GM20000 (cell line): ENCODE measurements around the gene GNG2.

ENCODE experiments used
- DNase-seq: peaks from one replicate; pipeline ENCODE4 v3.0.0; 2012; ENCODE audit warnings: low spot score
- TF ChIP-seq, protein P1 (sequence below): IDR thresholded peaks from 2 replicates; pipeline ENCODE4 v1.5.1; 2012; ENCODE audit warnings: mild to moderate bottlenecking, control low read depth; ENCODE audit errors: extremely low read depth, missing control alignments

Gene GNG2

DNA sequence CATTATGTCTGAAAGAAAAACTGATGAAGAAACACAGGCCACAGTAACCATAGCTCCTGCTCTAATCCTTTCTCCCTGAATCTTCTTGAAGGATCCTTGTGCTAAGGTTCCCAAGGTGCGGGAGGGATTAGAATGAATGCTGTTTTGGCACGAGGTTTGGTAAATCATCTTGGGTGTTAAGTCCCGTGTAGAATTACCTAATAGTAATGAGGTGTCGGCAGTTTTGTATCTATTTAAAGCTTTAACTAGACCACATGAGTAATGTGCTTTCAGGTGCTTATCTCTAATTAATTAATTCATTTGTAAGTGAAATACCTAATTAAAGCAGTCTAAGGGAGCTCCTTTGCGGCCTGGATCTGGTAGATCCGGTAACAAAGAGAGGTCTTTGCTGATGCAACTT is 53.9 kb downstream of the GNG2 start:
- TF ChIP-seq, protein P1, sequence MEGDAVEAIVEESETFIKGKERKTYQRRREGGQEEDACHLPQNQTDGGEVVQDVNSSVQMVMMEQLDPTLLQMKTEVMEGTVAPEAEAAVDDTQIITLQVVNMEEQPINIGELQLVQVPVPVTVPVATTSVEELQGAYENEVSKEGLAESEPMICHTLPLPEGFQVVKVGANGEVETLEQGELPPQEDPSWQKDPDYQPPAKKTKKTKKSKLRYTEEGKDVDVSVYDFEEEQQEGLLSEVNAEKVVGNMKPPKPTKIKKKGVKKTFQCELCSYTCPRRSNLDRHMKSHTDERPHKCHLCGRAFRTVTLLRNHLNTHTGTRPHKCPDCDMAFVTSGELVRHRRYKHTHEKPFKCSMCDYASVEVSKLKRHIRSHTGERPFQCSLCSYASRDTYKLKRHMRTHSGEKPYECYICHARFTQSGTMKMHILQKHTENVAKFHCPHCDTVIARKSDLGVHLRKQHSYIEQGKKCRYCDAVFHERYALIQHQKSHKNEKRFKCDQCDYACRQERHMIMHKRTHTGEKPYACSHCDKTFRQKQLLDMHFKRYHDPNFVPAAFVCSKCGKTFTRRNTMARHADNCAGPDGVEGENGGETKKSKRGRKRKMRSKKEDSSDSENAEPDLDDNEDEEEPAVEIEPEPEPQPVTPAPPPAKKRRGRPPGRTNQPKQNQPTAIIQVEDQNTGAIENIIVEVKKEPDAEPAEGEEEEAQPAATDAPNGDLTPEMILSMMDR: no peak

DNA sequence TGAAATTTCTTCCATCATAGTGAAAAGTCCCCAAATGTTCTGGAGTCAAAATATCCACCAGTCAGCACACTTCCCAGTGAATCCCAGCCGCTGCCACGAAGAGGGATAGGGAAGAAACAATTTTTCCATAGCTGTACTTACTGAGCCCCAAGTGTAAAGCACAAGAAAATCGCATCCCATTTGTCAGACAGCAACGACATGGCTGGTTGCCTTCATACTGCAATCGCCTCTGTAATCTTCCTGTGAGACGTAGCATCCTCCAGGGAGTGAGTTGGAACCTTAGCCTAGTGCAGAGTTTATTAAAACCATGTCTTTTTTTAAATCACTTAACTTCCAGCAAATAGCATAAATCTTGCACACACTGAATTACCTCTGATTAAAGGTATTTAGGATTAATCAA is 56.8 kb downstream of the GNG2 start:
- DNase-seq: no peak
- TF ChIP-seq, protein P1: no peak

More for the DNA sequence above, 53.9 kb downstream of the GNG2 start:
- DNase-seq: no peak

DNA sequence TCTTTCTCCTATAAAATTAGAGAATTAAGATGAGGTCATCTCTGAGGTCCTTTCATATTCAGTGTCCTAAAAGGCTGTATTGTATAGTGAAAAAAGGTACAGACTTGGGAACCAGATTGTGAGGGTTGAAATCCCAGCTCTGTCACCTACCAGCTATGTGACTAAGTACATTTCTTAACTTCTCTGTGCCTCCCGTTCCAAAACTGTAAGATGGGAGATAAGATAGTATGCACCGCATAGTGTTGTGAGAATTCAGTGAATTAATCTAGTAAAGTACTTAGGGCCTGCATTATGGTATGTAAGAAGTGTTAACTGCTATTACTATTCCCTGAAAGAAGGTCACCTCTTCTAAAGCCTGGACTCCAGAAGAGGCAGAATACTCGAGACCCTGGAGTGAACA is 60.6 kb downstream of the GNG2 start:
- no peak for DNase-seq
- TF ChIP-seq, protein P1: no peak

DNA sequence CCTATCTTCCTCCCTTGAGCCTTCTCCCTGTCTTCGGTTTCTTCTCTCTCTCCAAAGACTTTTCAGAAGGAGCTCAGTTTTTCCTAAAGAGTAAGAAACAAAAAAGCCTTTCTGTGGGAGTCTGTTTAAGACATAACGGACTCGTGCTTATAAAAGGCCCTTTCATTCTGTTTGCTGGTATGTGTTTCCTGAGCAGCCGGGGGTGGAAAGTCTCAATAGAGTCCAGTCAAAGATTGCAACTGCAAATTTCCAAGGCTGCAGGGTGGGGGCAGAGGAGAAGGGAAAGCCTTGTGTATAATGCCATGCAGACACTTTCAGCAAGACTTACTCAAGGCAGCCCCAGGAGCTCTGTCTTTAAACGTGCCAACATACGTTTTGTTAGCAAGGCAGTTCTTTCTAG is 62.2 kb downstream of the GNG2 start:
- TF ChIP-seq, protein P1: no peak
- no peak for DNase-seq

- TF ChIP-seq, protein P1: no peak
- DNase-seq: no peak
Observed at GRCh38 chr14:51924600-51924999, 64.2 kb downstream of the GNG2 start.

DNA sequence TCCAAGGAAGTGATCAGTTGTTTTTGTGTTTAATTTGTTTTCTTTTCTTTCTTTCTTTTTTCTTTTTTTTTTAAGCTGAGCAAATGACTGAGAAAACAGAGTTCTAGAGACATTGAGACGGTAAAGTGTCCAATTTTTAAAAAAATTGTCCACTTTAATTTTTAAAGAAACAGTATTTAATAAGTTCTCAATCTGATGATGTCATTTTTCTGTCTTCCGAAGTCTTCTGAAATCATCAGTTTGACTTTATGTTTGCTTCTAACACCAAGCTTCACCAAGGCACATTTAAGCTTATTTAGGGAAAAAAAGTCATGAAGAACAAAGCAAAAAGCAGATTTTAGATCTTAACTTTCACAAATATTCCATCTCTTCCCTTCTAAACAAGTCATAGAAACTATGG is 65.6 kb downstream of the GNG2 start:
- DNase-seq: no peak
- TF ChIP-seq, protein P1: no peak

DNA sequence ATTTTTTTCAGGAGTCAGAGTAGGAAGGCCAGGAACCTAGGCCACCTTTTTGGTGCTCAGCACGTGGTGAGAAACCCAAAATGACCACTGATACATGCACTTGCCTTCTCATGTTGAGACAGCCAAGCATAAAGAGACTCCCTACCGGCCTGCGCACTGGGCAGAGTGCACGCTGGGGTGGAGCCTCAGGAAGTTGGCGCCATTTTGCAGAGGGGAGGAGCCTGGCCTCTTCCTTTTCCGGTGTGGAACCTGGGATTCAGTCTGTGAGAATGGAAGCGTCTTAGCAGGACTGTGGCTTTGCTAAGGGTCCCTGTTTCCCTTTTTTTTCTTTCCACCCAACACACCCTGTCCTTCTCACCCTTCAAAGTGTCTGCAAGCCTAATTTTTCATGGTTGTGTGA is 66.0 kb downstream of the GNG2 start:
- no peak for DNase-seq
- TF ChIP-seq, protein P1: no peak
